Loucy (cell line): Measurements from ENCODE around the gene BRS3.

ENCODE experiments used
- CTCF ChIP-seq: fragments of 200-600 bp; sonication (generic); conservative IDR thresholded peaks from 2 replicates; pipeline ENCODE4 v1.5.1; 2014; ENCODE audit warnings: mild to moderate bottlenecking, antibody characterized with exemption, low read length
- EZH2phosphoT487 ChIP-seq: fragments of 200-600 bp; IDR thresholded peaks from 2 replicates; pipeline ENCODE4 v1.6.1; 2018; ENCODE audit warnings: antibody characterized with exemption, mild to moderate bottlenecking, moderate library complexity, borderline replicate concordance

- no peak for TF ChIP-seq CTCF
- no peak for TF ChIP-seq EZH2phosphoT487
These were observed 5.3 kb downstream of the BRS3 start for GRCh38 chrX:136493011-136493410.
